NCI-H187 treated with DMSO at 0.1 percent for 48 hours (cell line): ENCODE measurements around the gene OR10A5.
"Not testable (repeated sequence)": the region's sequence is repeated elsewhere in the genome, so short reads cannot be mapped to it uniquely, and the experiment has no call there.

Experiments used
- DNase-seq: peaks from one replicate; lab custom pipeline; 2025; lab: John Stamatoyannopoulos, UW

Gene OR10A5

GRCh38 chr11:6876325-6876724 lies 30.8 kb downstream of the OR10A5 start, which contains the start of gene OR10A4:
Gene OR10A4 (plus strand): TSS chr11:6876625. CDS start chr11:6876648, 23 bp downstream.
- no peak for DNase-seq

- DNase-seq: no peak
These were observed 31.4 kb downstream of the OR10A5 start for GRCh38 chr11:6876914-6877313.

- DNase-seq: no peak
These were observed 37.3 kb downstream of the OR10A5 start for GRCh38 chr11:6882751-6883150.

- not testable (repeated sequence) for DNase-seq
These were observed 42.2 kb downstream of the OR10A5 start for GRCh38 chr11:6887711-6888110.

GRCh38 chr11:6888830-6889229 lies 43.3 kb downstream of the OR10A5 start:
- no peak for DNase-seq

GRCh38 chr11:6889835-6890234 lies 44.4 kb downstream of the OR10A5 start:
- no peak for DNase-seq

- no peak for DNase-seq
These were observed 46.9 kb downstream of the OR10A5 start, which contains the start of gene OR2D2 for GRCh38 chr11:6892400-6892799. Gene OR2D2 (minus strand): TSS chr11:6892500. CDS start chr11:6892500, 0 bp downstream.

- no peak for DNase-seq
These were observed 48.6 kb downstream of the OR10A5 start for GRCh38 chr11:6894097-6894496.

- no peak for DNase-seq
These were observed 49.5 kb downstream of the OR10A5 start for GRCh38 chr11:6895010-6895409.
